HUES48 (cell line): Measurements from ENCODE around the gene CMTM5.
"Not testable (repeated sequence)": the region's sequence is repeated elsewhere in the genome, so short reads cannot be mapped to it uniquely, and the experiment has no call there.

Experiments
- H3K27ac ChIP-seq: one replicate; pipeline ENCODE4 v1.7.0; 2013; ENCODE audit warnings: low read depth, low read length, inconsistent platforms
- H3K27me3 ChIP-seq: 2 replicates; pipeline ENCODE4 v1.6.1; 2013; ENCODE audit warnings: mild to moderate bottlenecking, low read length; ENCODE audit not compliant: control insufficient read depth, insufficient read depth
- H3K36me3 ChIP-seq: 2 replicates; pipeline ENCODE4 v1.6.1; 2013; ENCODE audit warnings: low read length; ENCODE audit not compliant: control insufficient read depth, insufficient read depth
- H3K4me1 ChIP-seq: 2 replicates; pipeline ENCODE4 v1.6.1; 2013; ENCODE audit warnings: mild to moderate bottlenecking, low read length; ENCODE audit not compliant: control insufficient read depth, insufficient read depth
- H3K4me3 ChIP-seq: 2 replicates; pipeline ENCODE4 v1.5.1; 2013; ENCODE audit warnings: mild to moderate bottlenecking, low read depth, low read length
- H3K9ac ChIP-seq: 2 replicates; pipeline ENCODE4 v1.6.1; 2013; ENCODE audit warnings: mild to moderate bottlenecking, low read depth, low read length, moderate library complexity
- H3K9me3 ChIP-seq: 2 replicates; pipeline ENCODE4 v1.6.1; 2013; ENCODE audit warnings: low read length; ENCODE audit not compliant: control insufficient read depth, insufficient read depth

Gene CMTM5

DNA sequence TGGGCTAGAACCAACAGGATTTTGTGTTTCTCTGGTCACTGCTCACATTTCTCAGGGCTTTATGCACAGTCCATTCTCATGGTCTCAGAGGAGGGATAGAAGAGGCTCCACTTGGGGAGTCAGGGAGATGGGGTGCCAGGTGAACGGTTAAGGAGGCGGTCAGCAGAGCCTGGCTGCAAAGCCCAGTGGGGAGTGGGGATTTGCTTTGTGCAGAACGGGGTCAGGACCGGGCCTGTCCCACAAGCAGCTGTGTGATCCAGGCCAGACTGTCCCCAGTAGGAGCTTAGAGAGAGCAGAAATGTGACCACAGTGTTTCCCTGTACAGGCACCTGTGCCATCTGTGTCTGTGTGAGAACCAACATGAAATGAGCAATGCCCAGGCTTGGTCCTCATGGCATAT lies 4.1 kb downstream of the CMTM5 start:
- Histone ChIP-seq H3K27ac (no peak overlapping the region), H3K9ac (no peak overlapping the region), H3K4me1 (no peaks in the 10 kb centered on the region), H3K36me3 (no peaks in the 10 kb centered on the region), H3K9me3 (no peaks in the 10 kb centered on the region), H3K27me3 (peaks cover 16% of the 10 kb centered on the region), H3K4me3 (no peak overlapping the region)

- Histone ChIP-seq H3K36me3 (no peaks in the 10 kb centered on the region), H3K27me3 (peaks cover 16% of the 10 kb centered on the region), H3K9ac (no peak overlapping the region), H3K4me1 (no peaks in the 10 kb centered on the region), H3K4me3 (no peak overlapping the region), H3K27ac (no peak overlapping the region), H3K9me3 (no peaks in the 10 kb centered on the region)
Measured at GRCh38 chr14:23381871-23382270, 5.0 kb downstream of the CMTM5 start.

- Histone ChIP-seq H3K4me3 (no peak overlapping the region), H3K36me3 (no peaks in the 10 kb centered on the region), H3K27me3 (peaks cover 13% of the 10 kb centered on the region), H3K9me3 (no peaks in the 10 kb centered on the region), H3K27ac (no peak overlapping the region), H3K9ac (no peak overlapping the region), H3K4me1 (no peaks in the 10 kb centered on the region)
Measured at GRCh38 chr14:23382276-23382675, 5.4 kb downstream of the CMTM5 start.

GRCh38 chr14:23382731-23383440 lies 6.0 kb downstream of the CMTM5 start:
- no peak overlapping the region for H3K27ac ChIP-seq
- H3K27me3 ChIP-seq: peaks cover 7% of the 10 kb centered on the region

DNA sequence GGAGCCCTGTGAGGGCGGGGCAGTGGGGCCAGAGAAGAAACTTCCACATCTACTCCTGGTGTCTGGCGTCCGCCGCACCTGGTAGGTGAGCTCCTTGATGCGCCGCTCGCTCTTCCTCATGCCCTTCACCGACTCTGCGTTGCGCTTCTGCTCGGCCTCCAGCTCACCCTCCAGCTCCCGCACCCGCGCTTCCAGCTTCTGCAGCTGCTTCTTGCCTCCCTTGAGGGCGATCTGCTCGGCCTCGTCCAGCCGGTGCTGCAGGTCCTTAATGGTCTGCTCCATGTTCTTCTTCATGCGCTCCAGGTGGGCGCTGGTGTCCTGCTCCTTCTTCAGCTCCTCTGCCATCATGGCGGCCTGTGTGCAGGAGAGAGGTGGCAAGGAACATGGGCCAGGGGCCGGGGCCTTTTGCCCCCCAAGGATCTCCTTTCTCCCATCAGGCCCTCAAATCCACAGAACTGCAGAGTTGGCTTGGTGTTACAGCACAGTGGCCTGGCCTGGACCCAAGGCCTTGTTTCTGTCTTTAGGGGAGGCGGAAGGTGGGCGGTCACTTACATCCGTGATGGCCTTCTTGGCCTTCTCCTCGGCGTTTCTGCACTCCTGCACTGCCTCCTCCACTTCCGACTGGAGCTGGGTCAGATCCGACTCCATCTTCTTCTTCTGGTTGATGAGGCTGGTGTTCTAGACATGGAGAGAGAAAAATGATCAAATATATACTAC lies 7.7 kb downstream of the CMTM5 start:
- H3K9ac ChIP-seq: no peak overlapping the region
- H3K9me3 ChIP-seq: no peaks in the 10 kb centered on the region
- no peaks in the 10 kb centered on the region; the same call in 1 of the 2 replicates for H3K4me1 ChIP-seq
- no peak overlapping the region for H3K4me3 ChIP-seq
- H3K27me3 ChIP-seq: no peaks in the 10 kb centered on the region; the same call in 1 of the 2 replicates
- no peaks in the 10 kb centered on the region for H3K36me3 ChIP-seq
- no peak overlapping the region for H3K27ac ChIP-seq

More at GRCh38 chr14:23382731-23383440, 6.0 kb downstream of the CMTM5 start:
- Histone ChIP-seq H3K9ac (no peak overlapping the region), H3K9me3 (no peaks in the 10 kb centered on the region), H3K4me1 (no peaks in the 10 kb centered on the region), H3K4me3 (no peak overlapping the region), H3K36me3 (no peaks in the 10 kb centered on the region)

- H3K4me1 ChIP-seq: no peaks in the 10 kb centered on the region; the same call in 1 of the 2 replicates
- no peaks in the 10 kb centered on the region; the same call in 1 of the 2 replicates for H3K27me3 ChIP-seq
Measured at GRCh38 chr14:23385244-23385641, 8.4 kb downstream of the CMTM5 start.

DNA sequence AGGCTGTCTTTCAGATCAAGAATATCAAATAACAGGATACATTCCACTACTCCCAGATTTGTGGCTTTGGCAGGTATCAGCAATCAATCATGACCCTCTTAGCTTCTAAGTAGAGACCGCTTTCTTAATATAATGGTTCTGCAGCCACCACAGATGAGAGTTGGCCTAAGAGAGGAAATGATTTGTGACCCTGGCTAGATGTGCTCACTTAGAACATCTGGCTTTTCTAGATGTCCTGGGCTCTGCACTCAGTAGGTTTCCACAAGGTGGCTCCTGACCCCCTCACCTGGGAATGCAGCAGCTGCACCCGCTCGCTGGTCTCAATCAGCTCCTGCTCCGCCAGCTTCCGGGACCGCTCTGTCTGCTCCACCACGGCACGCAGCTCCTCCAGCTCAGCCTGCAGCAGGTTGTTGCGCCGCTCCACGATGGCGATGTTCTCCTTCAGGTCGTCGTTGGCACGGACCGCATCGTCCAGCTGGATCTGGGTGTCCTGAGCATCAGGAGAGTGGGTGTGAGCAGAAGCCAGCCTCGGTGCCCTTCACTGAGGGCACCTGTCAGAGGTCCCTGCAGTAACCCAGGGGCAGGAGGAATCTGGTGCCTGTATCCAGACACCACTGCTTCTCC lies 8.9 kb downstream of the CMTM5 start:
- no peaks in the 10 kb centered on the region; the same call in 1 of the 2 replicates for H3K27me3 ChIP-seq

More at GRCh38 chr14:23385244-23385641, 8.4 kb downstream of the CMTM5 start:
- Histone ChIP-seq H3K9me3 (no peaks in the 10 kb centered on the region), H3K4me3 (no peak overlapping the region), H3K36me3 (no peaks in the 10 kb centered on the region), H3K9ac (no peak overlapping the region), H3K27ac (no peak overlapping the region)

DNA sequence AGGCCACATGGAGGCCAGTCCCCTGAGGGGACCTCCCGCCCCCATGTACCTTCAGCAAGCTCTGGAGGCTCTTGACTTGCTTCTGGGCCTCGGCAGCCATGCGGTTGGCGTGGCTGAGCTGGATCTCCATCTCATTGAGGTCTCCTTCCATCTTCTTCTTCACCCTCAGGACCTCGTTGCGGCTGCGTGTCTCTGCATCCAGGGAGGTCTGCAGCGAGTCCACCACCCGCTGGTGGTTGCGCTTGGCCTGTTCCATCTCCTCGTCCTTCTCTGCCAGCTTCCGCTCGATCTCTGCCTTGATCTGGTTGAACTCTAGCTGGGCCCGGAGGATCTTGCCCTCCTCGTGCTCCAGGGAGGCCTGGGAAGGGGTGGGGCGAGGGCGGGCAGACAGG lies 9.4 kb downstream of the CMTM5 start:
- not testable (repeated sequence) for H3K4me1 ChIP-seq, H3K36me3 ChIP-seq, H3K4me3 ChIP-seq, H3K9me3 ChIP-seq, H3K27ac ChIP-seq, H3K27me3 ChIP-seq, H3K9ac ChIP-seq

More for the DNA sequence above, 8.9 kb downstream of the CMTM5 start:
- H3K9me3 ChIP-seq: no peaks in the 10 kb centered on the region
- no peak overlapping the region for H3K4me3 ChIP-seq
- no peak overlapping the region for H3K27ac ChIP-seq
- H3K36me3 ChIP-seq: no peaks in the 10 kb centered on the region
- no peaks in the 10 kb centered on the region; the same call in 1 of the 2 replicates for H3K4me1 ChIP-seq
- no peak overlapping the region for H3K9ac ChIP-seq

DNA sequence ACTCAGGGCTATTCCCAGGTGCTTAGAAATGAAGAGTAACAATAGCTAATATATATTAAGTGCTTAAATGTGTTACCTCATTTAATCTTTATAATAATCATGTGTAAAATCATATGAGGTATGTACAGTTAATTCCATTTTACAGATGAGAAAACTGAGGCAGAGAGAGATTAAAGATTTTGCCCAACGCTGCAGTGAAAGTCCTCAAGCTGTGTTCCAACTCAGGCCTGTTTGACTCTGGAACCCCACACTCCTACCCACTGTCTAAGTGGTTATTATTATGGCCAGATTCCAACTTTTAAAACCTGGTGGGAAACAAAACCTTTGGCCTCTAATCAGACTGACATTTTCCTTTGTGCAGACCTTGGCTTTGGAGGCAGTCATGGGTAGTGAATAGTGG lies 10.2 kb downstream of the CMTM5 start:
- no peaks in the 10 kb centered on the region for H3K36me3 ChIP-seq
- no peaks in the 10 kb centered on the region; the same call in 1 of the 2 replicates for H3K4me1 ChIP-seq
- H3K9ac ChIP-seq: no peak overlapping the region
- H3K4me3 ChIP-seq: no peak overlapping the region
- no peak overlapping the region for H3K27ac ChIP-seq
- H3K9me3 ChIP-seq: no peaks in the 10 kb centered on the region
- no peaks in the 10 kb centered on the region; the same call in 1 of the 2 replicates for H3K27me3 ChIP-seq

DNA sequence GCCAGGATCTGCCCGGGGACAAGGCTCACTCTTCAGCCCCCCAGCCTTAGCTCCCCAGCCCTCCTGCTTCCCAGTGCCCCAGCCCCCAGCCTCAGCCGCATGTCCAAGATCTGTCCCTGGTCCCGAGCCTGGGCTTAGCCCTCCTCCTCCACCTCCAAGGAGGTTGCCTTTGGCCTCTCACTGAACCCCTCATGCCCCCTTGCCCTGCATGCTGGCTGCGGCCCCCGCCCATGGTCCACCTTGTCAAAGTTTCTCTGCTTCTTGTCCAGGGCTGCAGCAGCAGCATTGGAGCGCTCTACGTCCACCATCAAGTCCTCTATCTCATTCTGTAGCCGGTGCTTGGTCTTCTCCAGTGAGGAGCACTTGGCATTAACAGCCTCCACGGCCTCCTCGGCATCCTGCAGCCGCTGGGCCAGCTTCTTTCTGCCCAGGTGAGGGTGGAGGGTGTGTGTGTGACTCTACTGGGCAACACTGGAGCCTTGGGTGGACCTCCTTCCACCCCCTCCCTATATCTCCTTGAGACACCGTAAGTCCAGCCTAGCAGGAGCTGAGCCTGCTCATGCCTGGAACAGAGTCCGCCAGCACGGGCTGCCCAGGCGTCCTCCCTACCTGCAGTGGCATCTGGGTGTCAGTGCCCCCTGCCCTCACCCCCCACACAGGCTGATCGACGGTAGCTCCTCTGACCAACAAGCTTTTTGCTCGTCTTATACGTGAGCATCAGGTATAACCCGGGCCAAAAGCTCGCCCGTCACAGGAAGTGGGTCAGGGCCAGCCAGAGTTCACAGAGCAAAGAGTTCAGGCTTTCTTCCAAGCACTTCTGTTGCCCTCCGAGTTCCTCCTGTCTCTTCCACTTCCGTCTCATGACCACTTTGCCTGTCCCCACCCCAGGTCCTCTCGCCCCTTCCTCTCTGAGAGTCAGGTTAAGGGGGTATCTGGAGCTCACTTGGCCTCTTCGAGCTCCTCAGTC lies 11.4 kb downstream of the CMTM5 start:
- no peak overlapping the region for H3K9ac ChIP-seq
- H3K27ac ChIP-seq: no peak overlapping the region
- no peaks in the 10 kb centered on the region; the same call in 1 of the 2 replicates for H3K27me3 ChIP-seq
- no peaks in the 10 kb centered on the region; the same call in 1 of the 2 replicates for H3K4me1 ChIP-seq
- H3K9me3 ChIP-seq: no peaks in the 10 kb centered on the region
- H3K36me3 ChIP-seq: no peaks in the 10 kb centered on the region
- no peak overlapping the region for H3K4me3 ChIP-seq
